RWPE2 (cell line): ENCODE results near the gene CACNA1D.

ENCODE experiments used
- ATAC-seq: fragments of 200-7000 bp; cut with Tn5 transposase; 3 replicates; pipeline ENCODE4 v1.9.1; 2021; ENCODE audit warnings: low read depth
- DNase-seq: peaks from one replicate; pipeline ENCODE4 v3.0.0-alpha.2; 2020; ENCODE audit warnings: low spot score
- H3K27ac ChIP-seq: fragments of 450-650 bp; 2 replicates; pipeline ENCODE4 v1.5.1; 2017; ENCODE audit warnings: mild to moderate bottlenecking; ENCODE audit not compliant: poor library complexity, severe bottlenecking
- H3K27me3 ChIP-seq: fragments of 250-450 bp; sonication (Bioruptor Pico); 2 replicates; pipeline ENCODE4 v1.5.1; 2021; ENCODE audit warnings: mild to moderate bottlenecking, moderate library complexity; ENCODE audit not compliant: insufficient read depth, poor library complexity, severe bottlenecking
- H3K36me3 ChIP-seq: fragments of 250-450 bp; sonication (Bioruptor Pico); 2 replicates; pipeline ENCODE4 v1.5.1; 2020; ENCODE audit warnings: low read depth, mild to moderate bottlenecking, moderate library complexity
- H3K4me1 ChIP-seq: fragments of 250-450 bp; sonication (Bioruptor Pico); 2 replicates; pipeline ENCODE4 v1.5.1; 2021; ENCODE audit warnings: mild to moderate bottlenecking, moderate library complexity; ENCODE audit not compliant: insufficient read depth, poor library complexity, severe bottlenecking
- H3K4me3 ChIP-seq: fragments of 250-450 bp; sonication (Bioruptor Pico); 2 replicates; pipeline ENCODE4 v1.5.1; 2021; ENCODE audit warnings: mild to moderate bottlenecking, moderate library complexity; ENCODE audit not compliant: severe bottlenecking
- H3K9me3 ChIP-seq: fragments of 250-450 bp; sonication (Bioruptor Pico); 2 replicates; pipeline ENCODE4 v1.5.1; 2021; ENCODE audit warnings: mild to moderate bottlenecking, moderate library complexity; ENCODE audit not compliant: severe bottlenecking
- CTCF ChIP-seq: fragments of 450-650 bp; IDR thresholded peaks from one replicate; pipeline ENCODE4 v1.5.1; 2017; ENCODE audit warnings: mild to moderate bottlenecking, moderate library complexity; ENCODE audit not compliant: poor library complexity, severe bottlenecking

CACNA1D gene

GRCh38 chr3:53811143-53811927, 316.9 kb downstream of the CACNA1D start:
- no peak for TF ChIP-seq CTCF
- no peaks in the 10 kb centered on the region for H3K27me3 ChIP-seq

GRCh38 chr3:53812434-53812833, 318.0 kb downstream of the CACNA1D start:
- DNase-seq (no peak), ATAC-seq (no peak)
- Histone ChIP-seq H3K9me3 (no peaks in the 10 kb centered on the region), H3K27me3 (no peaks in the 10 kb centered on the region), H3K4me3 (no peak overlapping the region), H3K4me1 (no peaks in the 10 kb centered on the region), H3K36me3 (no peaks in the 10 kb centered on the region), H3K27ac (no peak overlapping the region)
- no peak for TF ChIP-seq CTCF

More at GRCh38 chr3:53811143-53811927, 316.9 kb downstream of the CACNA1D start:
- Histone ChIP-seq H3K27ac (no peak overlapping the region), H3K36me3 (no peaks in the 10 kb centered on the region), H3K9me3 (no peaks in the 10 kb centered on the region), H3K4me1 (no peaks in the 10 kb centered on the region), H3K4me3 (no peak overlapping the region)
- no peak for ATAC-seq
- DNase-seq: no peak

GRCh38 chr3:53813229-53813628, 318.8 kb downstream of the CACNA1D start:
- no peak overlapping the region for H3K27ac ChIP-seq
- no peak for ATAC-seq
- no peak overlapping the region for H3K4me3 ChIP-seq
- no peaks in the 10 kb centered on the region for H3K4me1 ChIP-seq
- DNase-seq: no peak
- no peaks in the 10 kb centered on the region for H3K27me3 ChIP-seq
- H3K36me3 ChIP-seq: no peaks in the 10 kb centered on the region
- H3K9me3 ChIP-seq: no peaks in the 10 kb centered on the region
- TF ChIP-seq CTCF: no peak

- H3K27ac ChIP-seq: no peak overlapping the region
- TF ChIP-seq CTCF: no peak
- no peaks in the 10 kb centered on the region for H3K27me3 ChIP-seq
- ATAC-seq (no peak), DNase-seq (no peak)
- no peaks in the 10 kb centered on the region for H3K4me1 ChIP-seq
- no peaks in the 10 kb centered on the region for H3K9me3 ChIP-seq
- no peaks in the 10 kb centered on the region for H3K36me3 ChIP-seq
- H3K4me3 ChIP-seq: no peak overlapping the region
Observed at GRCh38 chr3:53813876-53814275, 319.5 kb downstream of the CACNA1D start.

DNA sequence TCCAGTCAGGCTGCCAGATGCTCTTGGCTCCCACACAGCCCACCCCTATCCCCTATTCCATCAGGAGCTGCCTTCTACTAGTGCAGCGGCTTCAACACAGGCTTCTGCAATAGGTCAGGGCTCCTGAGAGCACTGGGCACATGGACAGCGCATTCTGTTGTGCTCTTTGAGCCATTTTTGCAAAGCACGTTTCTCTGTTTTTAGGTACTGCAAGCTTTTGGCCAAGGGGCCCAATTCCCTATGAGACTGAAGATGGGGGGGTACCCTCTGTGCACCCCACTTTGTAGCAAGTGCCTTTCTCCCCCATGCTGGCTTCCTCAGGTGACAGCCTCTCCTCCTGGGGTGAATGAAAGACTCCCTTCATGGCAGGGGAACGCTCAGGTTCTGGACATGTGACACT, 320.7 kb downstream of the CACNA1D start:
- Histone ChIP-seq H3K9me3 (no peaks in the 10 kb centered on the region), H3K27me3 (no peaks in the 10 kb centered on the region), H3K4me3 (no peak overlapping the region), H3K4me1 (no peaks in the 10 kb centered on the region), H3K36me3 (no peaks in the 10 kb centered on the region; the same call in 1 of the 2 replicates), H3K27ac (no peak overlapping the region)
- no peak for ATAC-seq
- no peak for DNase-seq
- TF ChIP-seq CTCF: no peak
